ENCODE results near the gene ZNF521.

GRCh38 chr18:25047421-25047820 is 304.5 kb downstream of the ZNF521 start:
- TF ChIP-seq CTCF (IDR thresholded peaks at IDR 0.05) = no peak
- TF ChIP-seq ZFX (IDR thresholded peaks at IDR 0.05; ENCODE audit: borderline replicate concordance) = no peak

Measured in 22Rv1 (cell line).